Right ventricle myocardium inferior (tissue), 1 donor: ENCODE data around the gene FGF5. TPM values are rescaled to one million over a fixed set of nuclear protein-coding genes. Genes with fewer than 3 reads are reported as not detected.

Source experiments
- ATAC-seq: fragments of 200-7000 bp; cut with Tn5 transposase; one replicate; pipeline ENCODE4 v1.9.1; 2020; ENCODE audit warnings: mild to moderate bottlenecking, moderate library complexity
- DNase-seq: peaks from one replicate; pipeline ENCODE4 v3.0.0; 2021; ENCODE audit errors: missing footprints
- intact Hi-C: fragments of 100-400 bp; cut with DNase I; formaldehyde crosslinking; loops from one replicate; pipeline ENCODE4 v1.11.0; 2022
- total RNA-seq: library from RNA; stranded (reverse); fragmentation: NEBNext Ultra II Directional; extraction: Animal tissue kit (Norgen Biotek cat#: 25700); gene quantifications from one replicate; pipeline ENCODE4 v1.2.1, GENCODE V29; 2021
- donor health status: DM: no; HTN: yes; CAD: no; lungs with severe emphysema.

Gene FGF5
- total RNA-seq, 1 donor from 2014 or later = 1.6 TPM

- intact Hi-C loops = no loop called here
Measured at GRCh38 chr4:80321341-80321740, 54.9 kb downstream of the FGF5 start.

GRCh38 chr4:80321776-80322175, 55.3 kb downstream of the FGF5 start:
- DNase-seq (no peak), ATAC-seq (no peak)
- intact Hi-C loops = no loop called here

More at GRCh38 chr4:80321341-80321740, 54.9 kb downstream of the FGF5 start:
- ATAC-seq = no peak
- DNase-seq = peak; percentile 49

GRCh38 chr4:80322716-80323115, 56.3 kb downstream of the FGF5 start:
- intact Hi-C loops = no loop called here
- DNase-seq (no peak), ATAC-seq (peak; percentile 50)

GRCh38 chr4:80324171-80324570, 57.7 kb downstream of the FGF5 start:
- DNase-seq = no peak
- intact Hi-C loops = no loop called here
- no peak for ATAC-seq

GRCh38 chr4:80331693-80332092, 65.2 kb downstream of the FGF5 start:
- ATAC-seq = no peak
- intact Hi-C loops = no loop called here
- no peak for DNase-seq

- intact Hi-C loops = no loop called here
- DNase-seq (no peak), ATAC-seq (no peak)
Measured at GRCh38 chr4:80333121-80333520, 66.7 kb downstream of the FGF5 start.

- no peak for ATAC-seq
- DNase-seq = no peak
- intact Hi-C loops = no loop called here
Measured at GRCh38 chr4:80334568-80334967, 68.1 kb downstream of the FGF5 start.

- DNase-seq (no peak), ATAC-seq (no peak)
- intact Hi-C loops = loop anchor here (5.0 kb wide), 2 partner anchors 133 to 1383 kb away; no protein-coding TSS in a partner anchor
Measured at GRCh38 chr4:80335226-80335553, 68.7 kb downstream of the FGF5 start.

- intact Hi-C loops = loop anchor here (5.0 kb wide), 2 partner anchors 133 to 1383 kb away; no protein-coding TSS in a partner anchor
- ATAC-seq (peak; percentile 96), DNase-seq (peak; percentile 92)
Measured at GRCh38 chr4:80335554-80336358, 69.3 kb downstream of the FGF5 start, which contains the start of gene CFAP299. Gene CFAP299, plus strand, starts transcription at chr4:80335730.

- DNase-seq = peak; percentile 45
- peak; percentile 56 for ATAC-seq
- intact Hi-C loops = loop anchor here (5.0 kb wide), 2 partner anchors 134 to 1384 kb away; no protein-coding TSS in a partner anchor
Measured at GRCh38 chr4:80336582-80336981, 70.1 kb downstream of the FGF5 start.

GRCh38 chr4:80340036-80340435, 73.6 kb downstream of the FGF5 start:
- ATAC-seq (no peak), DNase-seq (no peak)
- intact Hi-C loops = no loop called here

Other genes starting within 250 kb of the FGF5 start
- gene ANTXR2, start 193.4 kb upstream of the FGF5 start, total RNA-seq = 48.1 TPM
- 1.2 TPM for gene PRDM8, start 69.2 kb upstream of the FGF5 start, total RNA-seq
- 0.38 TPM for gene CFAP299, start 69.1 kb downstream of the FGF5 start, total RNA-seq